SK-N-MC (cell line): ENCODE data around the gene FRMD6.

Experiments
- EZH2 ChIP-seq: fragments of 200-600 bp; sonication (generic); IDR thresholded peaks from one replicate; pipeline ENCODE4 v1.6.1; 2017; ENCODE audit warnings: antibody characterized with exemption
- POLR2AphosphoS5 ChIP-seq: IDR thresholded peaks from 2 replicates; pipeline ENCODE4 v1.6.1; 2012; ENCODE audit warnings: mild to moderate bottlenecking, low read depth, low read length, borderline replicate concordance

GRCh38 chr14:51614707-51615106 is 37.0 kb upstream of the FRMD6 start:
- TF ChIP-seq POLR2AphosphoS5 (no peak), EZH2 (no peak)
